ENCODE data around the gene ADH5.
"Not testable (repeated sequence)": the region's sequence is repeated elsewhere in the genome, so short reads cannot be mapped to it uniquely, and the experiment has no call there.

Gene ADH5

GRCh38 chr4:99088023-99088449 lies 552 bp downstream of the ADH5 start:
- no peak for FAIRE-seq
- peak; percentile 6 for DNase-seq (ENCODE audit: insufficient read length, low spot score)

- no peak for FAIRE-seq
- DNase-seq (ENCODE audit: insufficient read length, low spot score) = no peak
Observed at GRCh38 chr4:99084595-99084994, 4.0 kb downstream of the ADH5 start.

GRCh38 chr4:99082192-99082591 lies 6.4 kb downstream of the ADH5 start:
- no peak for DNase-seq (ENCODE audit: insufficient read length, low spot score)
- no peak for FAIRE-seq

- not testable (repeated sequence) for DNase-seq (ENCODE audit: insufficient read length, low spot score); FAIRE-seq
Observed at GRCh38 chr4:99080869-99081268, 7.7 kb downstream of the ADH5 start.

- DNase-seq (ENCODE audit: insufficient read length, low spot score) (no peak), FAIRE-seq (no peak)
Observed at GRCh38 chr4:99079625-99080295, 8.8 kb downstream of the ADH5 start.

- DNase-seq (ENCODE audit: insufficient read length, low spot score) = no peak
- FAIRE-seq = no peak
Observed at GRCh38 chr4:99078931-99079624, 9.5 kb downstream of the ADH5 start.

GRCh38 chr4:99078336-99078735 lies 10.3 kb downstream of the ADH5 start:
- FAIRE-seq = no peak
- no peak for DNase-seq (ENCODE audit: insufficient read length, low spot score)

GRCh38 chr4:99077177-99077576 lies 11.4 kb downstream of the ADH5 start:
- no peak for FAIRE-seq
- no peak for DNase-seq (ENCODE audit: insufficient read length, low spot score)

- no peak for DNase-seq (ENCODE audit: insufficient read length, low spot score)
- FAIRE-seq = no peak
Observed at GRCh38 chr4:99076292-99076976, 12.2 kb downstream of the ADH5 start.

- no peak for DNase-seq (ENCODE audit: insufficient read length, low spot score)
- no peak for FAIRE-seq
Observed at GRCh38 chr4:99074816-99075215, 13.8 kb downstream of the ADH5 start.

- FAIRE-seq (no peak), DNase-seq (ENCODE audit: insufficient read length, low spot score) (no peak)
Observed at GRCh38 chr4:99071159-99071558, 17.4 kb downstream of the ADH5 start.

- FAIRE-seq = no peak
- DNase-seq (ENCODE audit: insufficient read length, low spot score) = no peak
Observed at GRCh38 chr4:99067617-99068016, 21.0 kb downstream of the ADH5 start.

- FAIRE-seq; DNase-seq (ENCODE audit: insufficient read length, low spot score): not testable (repeated sequence)
Observed at GRCh38 chr4:99065521-99065920, 23.1 kb downstream of the ADH5 start.

- FAIRE-seq = no peak
Observed at GRCh38 chr4:99062120-99062519, 26.5 kb downstream of the ADH5 start.

GRCh38 chr4:99061048-99061700 lies 27.4 kb downstream of the ADH5 start:
- DNase-seq (ENCODE audit: insufficient read length, low spot score) (no peak), FAIRE-seq (no peak)

More at GRCh38 chr4:99062120-99062519, 26.5 kb downstream of the ADH5 start:
- DNase-seq (ENCODE audit: insufficient read length, low spot score) = peak; percentile 2

- DNase-seq (ENCODE audit: insufficient read length, low spot score) (no peak), FAIRE-seq (no peak)
Observed at GRCh38 chr4:99059550-99059949, 29.0 kb downstream of the ADH5 start.

GRCh38 chr4:99058228-99058627 lies 30.4 kb downstream of the ADH5 start:
- DNase-seq (ENCODE audit: insufficient read length, low spot score) (no peak), FAIRE-seq (no peak)

- no peak for FAIRE-seq
Observed at GRCh38 chr4:99054428-99054994, 34.1 kb downstream of the ADH5 start.

GRCh38 chr4:99052902-99053301 lies 35.7 kb downstream of the ADH5 start:
- FAIRE-seq = no peak
- no peak for DNase-seq (ENCODE audit: insufficient read length, low spot score)

More at GRCh38 chr4:99054428-99054994, 34.1 kb downstream of the ADH5 start:
- no peak for DNase-seq (ENCODE audit: insufficient read length, low spot score)

- DNase-seq (ENCODE audit: insufficient read length, low spot score) (no peak), FAIRE-seq (no peak)
Observed at GRCh38 chr4:99047710-99048109, 40.9 kb downstream of the ADH5 start.

GRCh38 chr4:99043346-99043745 lies 45.2 kb downstream of the ADH5 start:
- DNase-seq (ENCODE audit: insufficient read length, low spot score) (no peak), FAIRE-seq (no peak)

Measured in HTR-8/SVneo (cell line).